HL-60 (cell line): ENCODE data around the gene GGA1.

ENCODE experiments used
- CTCF ChIP-seq: IDR thresholded peaks from one replicate; pipeline ENCODE4 v1.5.1; 2011; ENCODE audit warnings: low read length, control low read depth, inconsistent platforms; ENCODE audit not compliant: insufficient read depth
- POLR2AphosphoS5 ChIP-seq: IDR thresholded peaks from 2 replicates; pipeline ENCODE4 v1.6.1; 2012; ENCODE audit warnings: low read depth
- REST ChIP-seq: IDR thresholded peaks from 2 replicates; pipeline ENCODE4 v1.6.1; 2012; ENCODE audit warnings: low read depth; ENCODE audit not compliant: insufficient replicate concordance
- SPI1 ChIP-seq: IDR thresholded peaks from 2 replicates; pipeline ENCODE4 v1.6.1; 2012; ENCODE audit warnings: low read depth, mild to moderate bottlenecking, borderline replicate concordance

- TF ChIP-seq CTCF (no peak), POLR2AphosphoS5 (no peak), REST (no peak), SPI1 (no peak)
Measured at GRCh38 chr22:37568448-37569008, 40.1 kb upstream of the GGA1 start.
